MCF 10A (cell line): ENCODE measurements around the gene SLC1A5. TPM values are rescaled to one million over a fixed set of nuclear protein-coding genes. Genes with fewer than 3 reads are reported as not detected.

Experiments
- BruUV-seq: library from RNA; stranded (reverse); fragments of 400-500 nt; replicated peaks from 2 replicates; lab custom pipeline; 2021; lab: Mats Ljungman, UMichigan
- CTCF ChIA-PET: fragments of 300-600 bp; sonication (Branson Sonifier 250); formaldehyde crosslinking; extraction: SDS; loops from one replicate; lab custom pipeline; 2021; ENCODE audit warnings: antibody characterized with exemption, inconsistent platforms; lab: Yijun Ruan, JAX
- POLR2A ChIA-PET: fragments of 300-600, 350-650 bp; sonication (Branson Sonifier 250); formaldehyde crosslinking; extraction: SDS; loops from one replicate; lab custom pipeline; 2020; ENCODE audit warnings: antibody characterized with exemption, inconsistent platforms; lab: Yijun Ruan, JAX
- DNase-seq: peaks from one replicate; pipeline ENCODE4 v3.0.0-alpha.2; 2018; ENCODE audit not compliant: unreplicated experiment
- H3K27ac Mint-ChIP-seq: one replicate; pipeline ENCODE4 v1.8.0; 2022; ENCODE audit warnings: mild to moderate bottlenecking, low read depth, mixed read lengths; ENCODE audit not compliant: unreplicated experiment
- H3K27me3 Mint-ChIP-seq: one replicate; pipeline ENCODE4 v1.8.0; 2022; ENCODE audit warnings: mixed read lengths; ENCODE audit not compliant: insufficient read depth, unreplicated experiment
- H3K36me3 Mint-ChIP-seq: one replicate; pipeline ENCODE4 v1.8.0; 2022; ENCODE audit warnings: mild to moderate bottlenecking, moderate library complexity, mixed read lengths; ENCODE audit not compliant: insufficient read depth, unreplicated experiment
- H3K4me1 Mint-ChIP-seq: one replicate; pipeline ENCODE4 v1.8.0; 2022; ENCODE audit warnings: mixed read lengths; ENCODE audit not compliant: insufficient read depth, unreplicated experiment
- H3K4me3 Mint-ChIP-seq: one replicate; pipeline ENCODE4 v1.8.0; 2022; ENCODE audit warnings: mild to moderate bottlenecking, moderate library complexity, mixed read lengths; ENCODE audit not compliant: unreplicated experiment
- H3K9me3 Mint-ChIP-seq: one replicate; pipeline ENCODE4 v1.8.0; 2022; ENCODE audit warnings: mixed read lengths; ENCODE audit not compliant: unreplicated experiment
- CTCF ChIP-seq: fragments of 200-600 bp; IDR thresholded peaks from one replicate; pipeline ENCODE4 v1.8.0; 2022; ENCODE audit warnings: antibody characterized with exemption, mild to moderate bottlenecking; ENCODE audit not compliant: unreplicated experiment
- intact Hi-C: fragments of 100-400 bp; cut with micrococcal nuclease; formaldehyde crosslinking; loops from 2 replicates; pipeline ENCODE4 v1.14.1; 2022
- total RNA-seq: library from RNA; stranded (reverse); gene quantifications from 2 replicates; pipeline ENCODE4 v1.2.3, GENCODE V29; 2022

The SLC1A5 gene
- total RNA-seq, 1 experiment from 2014 or later: 417 TPM

DNA sequence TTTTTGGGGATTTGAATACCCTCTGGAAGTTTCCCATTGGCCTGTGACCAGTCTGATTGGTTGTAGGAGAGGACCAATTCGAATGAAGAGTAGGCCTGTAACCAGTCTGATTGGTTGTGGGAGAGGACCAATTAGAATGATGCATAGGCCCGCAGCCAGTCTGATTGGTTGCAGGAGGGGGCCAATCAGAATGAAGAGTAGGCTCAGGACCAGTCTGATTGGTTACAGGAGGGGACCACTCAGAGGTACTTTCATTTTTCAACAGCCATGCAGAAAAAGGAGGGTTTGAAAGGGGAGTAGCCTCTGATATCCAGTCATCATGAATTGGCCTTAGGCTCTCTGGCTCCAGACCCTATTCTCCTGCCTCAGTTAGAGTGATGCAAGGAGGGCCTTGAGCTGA is 30.4 kb upstream of the SLC1A5 start:
- Mint-ChIP-seq H3K4me3 (no peak overlapping the region), H3K27me3 (no peaks in the 10 kb centered on the region), H3K4me1 (peaks cover 4% of the 10 kb centered on the region), H3K9me3 (no peaks in the 10 kb centered on the region), H3K27ac (no peak overlapping the region), H3K36me3 (no peaks in the 10 kb centered on the region)
- intact Hi-C loops: no loop called here
- no TSS peak for BruUV-seq
- TF ChIP-seq CTCF: no peak
- DNase-seq: peak; percentile 14
- ChIA-PET POLR2A (interaction anchor here (0.6 kb wide), 1 partner anchor 31 kb away, joined by 3 read pairs; no protein-coding TSS in a partner anchor), CTCF (interaction anchor here (0.6 kb wide), 1 partner anchor 21 kb away, joined by 3 read pairs; no protein-coding TSS in a partner anchor)

DNA sequence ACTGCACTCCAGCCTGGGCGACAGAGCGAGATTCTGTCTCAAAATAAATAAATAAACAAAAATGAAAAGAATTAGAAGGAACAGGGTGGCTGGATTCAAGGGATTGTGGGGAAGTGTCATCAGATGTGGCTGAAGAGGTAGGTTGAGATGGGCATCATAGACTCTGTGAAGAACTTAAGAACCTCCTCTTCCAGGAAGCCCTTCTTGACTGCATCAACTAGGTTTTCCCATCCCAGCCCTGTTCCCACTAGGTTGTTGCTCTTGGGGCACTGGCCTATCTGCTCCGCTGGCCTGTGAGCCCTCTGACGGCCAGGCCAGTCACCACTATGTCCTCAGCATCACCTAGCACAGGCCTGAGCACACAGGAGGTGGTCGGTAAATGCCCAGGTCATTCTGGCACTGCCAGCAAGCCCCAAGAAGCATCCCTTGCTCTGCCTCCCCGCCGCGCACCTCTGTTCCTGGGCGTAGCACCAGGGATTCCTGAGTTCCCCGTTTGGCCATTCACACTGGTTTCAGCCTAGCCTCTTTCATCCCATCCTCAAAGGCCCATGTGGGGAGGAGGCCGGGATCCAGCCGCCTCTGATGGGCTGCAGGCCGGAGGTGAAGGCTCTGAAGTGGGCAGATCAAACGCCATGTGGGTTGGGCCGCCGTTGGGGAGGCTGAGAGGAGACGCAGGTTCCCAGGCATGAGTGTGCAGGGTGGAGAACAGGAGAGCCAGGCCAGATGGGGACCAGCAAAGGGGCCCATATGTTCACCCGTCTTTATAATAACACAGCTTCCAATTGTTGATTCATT is 27.6 kb upstream of the SLC1A5 start:
- intact Hi-C loops: no loop called here
- Mint-ChIP-seq H3K36me3 (no peaks in the 10 kb centered on the region), H3K27ac (no peak overlapping the region), H3K4me1 (peaks cover 8% of the 10 kb centered on the region), H3K9me3 (no peaks in the 10 kb centered on the region), H3K27me3 (no peaks in the 10 kb centered on the region), H3K4me3 (no peak overlapping the region)
- no TSS peak for BruUV-seq
- ChIA-PET CTCF (interaction anchor here (0.6 to 1.0 kb wide), 4 partner anchors 25 to 394 kb away, joined by 3 to 5 read pairs (median 4); no protein-coding TSS in a partner anchor), POLR2A (interaction anchor here (1.0 kb wide), 1 partner anchor 19 kb away, joined by 3 read pairs; no protein-coding TSS in a partner anchor)
- TF ChIP-seq CTCF: no peak
- DNase-seq: no peak

DNA sequence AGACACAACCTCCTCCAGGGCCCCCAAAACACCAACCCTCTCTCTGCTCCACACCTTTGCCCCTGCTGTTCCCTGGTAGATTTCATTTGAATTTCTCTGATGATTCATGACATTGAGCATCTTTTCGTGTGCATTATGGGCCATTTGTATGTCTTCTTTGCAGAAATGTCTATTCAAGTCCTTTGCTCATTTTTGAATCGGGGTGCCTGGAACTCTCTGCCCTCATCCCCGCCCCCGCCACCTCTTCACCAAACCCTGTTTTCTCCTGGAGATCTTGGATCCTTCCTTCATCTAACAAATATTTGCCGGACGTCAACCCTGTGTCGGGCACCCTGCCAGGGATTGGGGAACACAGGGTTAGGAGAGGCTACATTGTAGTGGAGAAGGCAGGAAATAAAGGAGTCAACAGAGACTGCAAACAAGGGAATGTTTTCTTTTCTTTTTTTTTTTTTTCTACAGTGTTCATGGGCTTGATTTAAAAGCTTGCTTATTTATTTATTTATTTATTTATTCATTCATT is 25.5 kb upstream of the SLC1A5 start:
- TF ChIP-seq CTCF: no peak
- peaks cover 8% of the 10 kb centered on the region for H3K4me1 Mint-ChIP-seq
- H3K4me3 Mint-ChIP-seq: no peak overlapping the region
- no peaks in the 10 kb centered on the region for H3K9me3 Mint-ChIP-seq
- intact Hi-C loops: no loop called here
- POLR2A ChIA-PET: no interaction called here
- H3K27me3 Mint-ChIP-seq: no peaks in the 10 kb centered on the region
- peak; percentile 46 for DNase-seq
- no peaks in the 10 kb centered on the region for H3K36me3 Mint-ChIP-seq
- BruUV-seq: no TSS peak
- no peak overlapping the region for H3K27ac Mint-ChIP-seq
- CTCF ChIA-PET: interaction anchor here (0.6 kb wide), 2 partner anchors 272 to 670 kb away, joined by 3 read pairs; partner anchors contain the start of gene KPTN
